T-cell (primary cell): ENCODE data around the gene MSI1. TPM values are rescaled to one million over a fixed set of nuclear protein-coding genes. Genes with fewer than 3 reads are reported as not detected.

Source experiments
- ATAC-seq, 4 experiments: fragments of 200-7000 bp in 3 of 4; fragments of 150-1000 bp in 1 of 4; cut with Tn5 transposase; replicated peaks in 1 of 4; 1 replicate in 3 of 4; 2 replicates in 1 of 4; pipeline ENCODE4 v1.10.0; 2021; ENCODE audit warnings: moderate library complexity in 3 of 4, mild to moderate bottlenecking in 2 of 4, moderate number of reproducible peaks in 1 of 4
- CTCF ChIA-PET, 2 donors: fragments of 300-600 bp; sonication (Branson Sonifier 250); formaldehyde crosslinking; loops; one replicate each; lab custom pipeline; 2022; ENCODE audit warnings: antibody characterized with exemption in 2 of 2; lab: Charles Lee
- POLR2A ChIA-PET, 2 donors: fragments of 300-600 bp; sonication (Branson Sonifier 250); formaldehyde crosslinking; loops; one replicate each; lab custom pipeline; 2022; ENCODE audit warnings: antibody characterized with exemption in 2 of 2; lab: Charles Lee
- DNase-seq, 35 experiments: peaks; one replicate each; pipeline versions ENCODE4 v3.0.0 to v3.0.0-alpha.2; 2013 to 2023
- H3K27ac ChIP-seq: one replicate; pipeline ENCODE4 v1.5.1; 2013; ENCODE audit warnings: low read length
- H3K27me3 ChIP-seq, 2 experiments: replicated peaks in 1 of 2; 1 replicate in 1 of 2; 2 replicates in 1 of 2; pipeline versions ENCODE4 v1.6.1 to v1.7.0; 2013; ENCODE audit warnings: low read length in 1 of 2, mixed read lengths in 1 of 2; ENCODE audit not compliant: control insufficient read depth in 2 of 2, insufficient read depth in 2 of 2; ENCODE audit errors: extremely low read depth in 1 of 2
- H3K36me3 ChIP-seq, 2 donors: 1 replicate in 1 of 2; 2 replicates in 1 of 2; pipeline versions ENCODE4 v1.6.1 to v1.7.0; 2013; ENCODE audit warnings: low read length in 1 of 2; ENCODE audit not compliant: control insufficient read depth in 2 of 2, insufficient read depth in 1 of 2; ENCODE audit errors: extremely low read depth in 1 of 2
- H3K4me1 ChIP-seq, 2 experiments: 1 replicate in 1 of 2; 2 replicates in 1 of 2; pipeline versions ENCODE4 v1.6.1 to v1.7.0; 2013; ENCODE audit warnings: low read length in 2 of 2, mixed read lengths in 1 of 2; ENCODE audit not compliant: insufficient read depth in 2 of 2, control insufficient read depth in 1 of 2; ENCODE audit errors: extremely low read depth in 1 of 2
- H3K4me3 ChIP-seq, 2 donors: 1 replicate in 1 of 2; 2 replicates in 1 of 2; pipeline versions ENCODE4 v1.5.1 to v1.7.0; 2013; ENCODE audit warnings: mild to moderate bottlenecking in 2 of 2, low read length in 1 of 2, moderate library complexity in 1 of 2; ENCODE audit not compliant: control insufficient read depth in 1 of 2; ENCODE audit errors: extremely low read depth in 1 of 2
- H3K9me3 ChIP-seq: 2 replicates; pipeline ENCODE4 v1.7.0; 2013
- H3K27ac Mint-ChIP-seq, 2 donors: one replicate each; pipeline ENCODE4 v1.8.0; 2020 to 2021; ENCODE audit warnings: mild to moderate bottlenecking in 2 of 2, mixed read lengths in 2 of 2
- H3K27me3 Mint-ChIP-seq, 2 donors: one replicate each; pipeline ENCODE4 v1.8.0; 2021 to 2022; ENCODE audit warnings: mixed read lengths in 2 of 2
- H3K36me3 Mint-ChIP-seq: one replicate; pipeline ENCODE4 v1.8.0; 2021; ENCODE audit warnings: mixed read lengths
- H3K4me1 Mint-ChIP-seq, 3 donors: one replicate each; pipeline ENCODE4 v1.8.0; 2020 to 2022; ENCODE audit warnings: mixed read lengths in 3 of 3, mild to moderate bottlenecking in 1 of 3
- H3K4me3 Mint-ChIP-seq, 3 donors: one replicate each; pipeline ENCODE4 v1.8.0; 2020 to 2022; ENCODE audit warnings: mild to moderate bottlenecking in 3 of 3, mixed read lengths in 3 of 3, moderate library complexity in 3 of 3
- H3K9me3 Mint-ChIP-seq, 3 donors: one replicate each; pipeline ENCODE4 v1.8.0; 2020 to 2022; ENCODE audit warnings: mixed read lengths in 3 of 3
- WGBS: methylation state at CpG from one replicate; pipeline ENCODE4 v1.1.5; 2013; ENCODE audit warnings: missing lambda C conversion rate; ENCODE audit not compliant: insufficient coverage; 5-methylcytosine and 5-hydroxymethylcytosine counted together
- total RNA-seq, 35 experiments: library from RNA in 6 of 35; stranded (reverse) in 6 of 35; fragments of 120-200 nt in 1 of 35; gene quantifications; one replicate each; pipeline versions ENCODE4 v1.2.1 to v1.2.4 and lab custom pipeline; 2013 to 2026

Gene MSI1
- total RNA-seq, 5 donors from 2014 or later (not counting 1 experiment from before 2014, with no cell fraction given) = 0.15 TPM; not detected in 4

GRCh38 chr12:120346681-120347080 lies 22.3 kb downstream of the MSI1 start:
- H3K27ac ChIP-seq = no peak overlapping the region
- POLR2A ChIA-PET = no interaction called here

GRCh38 chr12:120346031-120346430 lies 22.9 kb downstream of the MSI1 start:
- Histone ChIP-seq H3K27ac (no peak overlapping the region), H3K36me3 (no peaks in the 10 kb centered on the region), H3K4me1 (no peaks in the 10 kb centered on the region), H3K27me3 (peaks cover 0 to 37% of the 10 kb centered on the region in 2 experiments), H3K9me3 (no peaks in the 10 kb centered on the region), H3K4me3 (no peak overlapping the region)
- H3K27me3 Mint-ChIP-seq = peaks cover 4 to 8% of the 10 kb centered on the region in 2 donors
- no peaks in the 10 kb centered on the region for H3K4me1 Mint-ChIP-seq
- H3K36me3 Mint-ChIP-seq = no peaks in the 10 kb centered on the region
- ATAC-seq (no peak), DNase-seq (no peak)
- ChIA-PET POLR2A (no interaction called here), CTCF (no interaction called here)
- no peak overlapping the region for H3K27ac Mint-ChIP-seq
- H3K4me3 Mint-ChIP-seq = no peak overlapping the region
- WGBS = 84% methylated on average over 14 of the region's 15 CpGs
- no peaks in the 10 kb centered on the region for H3K9me3 Mint-ChIP-seq

More at GRCh38 chr12:120346681-120347080, 22.3 kb downstream of the MSI1 start:
- Histone ChIP-seq H3K4me1 (no peaks in the 10 kb centered on the region), H3K4me3 (no peak overlapping the region), H3K27me3 (peaks cover 0 to 39% of the 10 kb centered on the region in 2 experiments), H3K36me3 (no peaks in the 10 kb centered on the region), H3K9me3 (no peaks in the 10 kb centered on the region)
- CTCF ChIA-PET = no interaction called here
- Mint-ChIP-seq H3K27me3 (peaks cover 4 to 5% of the 10 kb centered on the region in 2 donors), H3K4me1 (no peaks in the 10 kb centered on the region), H3K4me3 (no peak overlapping the region), H3K27ac (no peak overlapping the region), H3K9me3 (no peaks in the 10 kb centered on the region), H3K36me3 (no peaks in the 10 kb centered on the region)
- DNase-seq (no peak), ATAC-seq (no peak)
- WGBS = 76% methylated on average over 3 of the region's 7 CpGs

- Mint-ChIP-seq H3K36me3 (no peaks in the 10 kb centered on the region), H3K4me3 (no peak overlapping the region), H3K27ac (no peak overlapping the region), H3K27me3 (peaks cover 4 to 13% of the 10 kb centered on the region in 2 donors), H3K9me3 (peaks cover 0 to 1% (median under 1%) of the 10 kb centered on the region in 3 donors), H3K4me1 (no peaks in the 10 kb centered on the region)
- Histone ChIP-seq H3K27ac (no peak overlapping the region), H3K4me3 (no peak overlapping the region), H3K27me3 (peaks cover 0 to 33% of the 10 kb centered on the region in 2 experiments), H3K4me1 (no peaks in the 10 kb centered on the region), H3K36me3 (no peaks in the 10 kb centered on the region), H3K9me3 (no peaks in the 10 kb centered on the region)
- WGBS = 100% methylated on average over 5 of the region's 8 CpGs
- ChIA-PET POLR2A (no interaction called here), CTCF (no interaction called here)
- ATAC-seq (no peak), DNase-seq (no peak)
Measured at GRCh38 chr12:120343692-120344091, 25.3 kb downstream of the MSI1 start.

GRCh38 chr12:120343039-120343537 lies 25.9 kb downstream of the MSI1 start:
- Histone ChIP-seq H3K4me3 (no peak overlapping the region), H3K9me3 (no peaks in the 10 kb centered on the region), H3K4me1 (no peaks in the 10 kb centered on the region), H3K27ac (no peak overlapping the region), H3K36me3 (no peaks in the 10 kb centered on the region), H3K27me3 (peaks cover 0 to 31% of the 10 kb centered on the region in 2 experiments)
- peaks cover under 1 to 6% (median 3%) of the 10 kb centered on the region in 3 donors for H3K9me3 Mint-ChIP-seq
- no peak overlapping the region for H3K4me3 Mint-ChIP-seq
- ATAC-seq (no peak), DNase-seq (no peak)
- ChIA-PET POLR2A (no interaction called here), CTCF (no interaction called here)
- 71% methylated on average over 8 of the region's 10 CpGs for WGBS
- H3K4me1 Mint-ChIP-seq = no peaks in the 10 kb centered on the region
- no peak overlapping the region for H3K27ac Mint-ChIP-seq
- peaks cover 4 to 13% of the 10 kb centered on the region in 2 donors for H3K27me3 Mint-ChIP-seq
- no peaks in the 10 kb centered on the region for H3K36me3 Mint-ChIP-seq

GRCh38 chr12:120342175-120343038 lies 26.6 kb downstream of the MSI1 start:
- Mint-ChIP-seq H3K4me3 (no peak overlapping the region), H3K27me3 (peaks cover 7 to 11% of the 10 kb centered on the region in 2 donors), H3K9me3 (peaks cover 7 to 12% (median 10%) of the 10 kb centered on the region in 3 donors), H3K4me1 (no peaks in the 10 kb centered on the region), H3K36me3 (peaks cover 7% of the 10 kb centered on the region), H3K27ac (no peak overlapping the region)
- Histone ChIP-seq H3K4me1 (no peaks in the 10 kb centered on the region), H3K27me3 (peaks cover 0 to 26% of the 10 kb centered on the region in 2 experiments), H3K27ac (no peak overlapping the region), H3K4me3 (no peak overlapping the region), H3K36me3 (no peaks in the 10 kb centered on the region), H3K9me3 (no peaks in the 10 kb centered on the region)
- ATAC-seq (no peak), DNase-seq (no peak)
- CTCF ChIA-PET = interaction anchor here in 1 of 2 donors (0.7 to 1.0 kb wide), 2 partner anchors 23 to 182 kb away, joined by 3 to 4 read pairs; no protein-coding TSS in a partner anchor
- POLR2A ChIA-PET = no interaction called here
- WGBS = 81% methylated on average over 11 of the region's 30 CpGs

- Mint-ChIP-seq H3K27ac (no peak overlapping the region), H3K4me1 (no peaks in the 10 kb centered on the region), H3K9me3 (peaks cover 11 to 18% (median 13%) of the 10 kb centered on the region in 3 donors), H3K36me3 (peaks cover 7% of the 10 kb centered on the region), H3K4me3 (no peak overlapping the region), H3K27me3 (peaks cover 4 to 8% of the 10 kb centered on the region in 2 donors)
- DNase-seq (no peak), ATAC-seq (no peak)
- WGBS = no CpG with 5 or more reads among the region's 4 CpGs
- Histone ChIP-seq H3K36me3 (no peaks in the 10 kb centered on the region), H3K27ac (no peak overlapping the region), H3K27me3 (peaks cover 0 to 24% of the 10 kb centered on the region in 2 experiments), H3K9me3 (no peaks in the 10 kb centered on the region), H3K4me3 (no peak overlapping the region), H3K4me1 (no peaks in the 10 kb centered on the region)
- CTCF ChIA-PET = no interaction called here
- POLR2A ChIA-PET = no interaction called here
Measured at GRCh38 chr12:120339256-120339655, 29.7 kb downstream of the MSI1 start.
